Heart right ventricle (tissue), 16 donors: ENCODE results near the gene PCIF1. TPM values are rescaled to one million over a fixed set of nuclear protein-coding genes. Genes with fewer than 3 reads are reported as not detected.

Experiments
- ATAC-seq, 8 donors: fragments of 200-7000 bp; cut with Tn5 transposase; one replicate each; pipeline ENCODE4 v1.9.1; 2020; ENCODE audit warnings: mild to moderate bottlenecking in 8 of 8, moderate library complexity in 8 of 8, moderate number of reproducible peaks in 1 of 8
- DNase-seq, 2 donors: peaks; one replicate each; pipeline ENCODE4 v3.0.0-alpha.2; 2020
- H3K27ac ChIP-seq, 10 donors: fragments of 200-600 bp; sonication (generic) in 2 of 10; one replicate each; pipeline versions ENCODE4 v1.5.0 to v1.8.0; 2020 to 2022; ENCODE audit warnings: mild to moderate bottlenecking in 3 of 10
- H3K27me3 ChIP-seq, 7 donors: fragments of 200-600 bp; one replicate each; pipeline ENCODE4 v1.8.0; 2021 to 2022; ENCODE audit warnings: mild to moderate bottlenecking in 2 of 7
- H3K36me3 ChIP-seq, 9 donors: fragments of 200-600 bp; sonication (generic) in 1 of 9; one replicate each; pipeline versions ENCODE4 v1.5.0 to v1.8.0; 2020 to 2022; ENCODE audit warnings: mild to moderate bottlenecking in 2 of 9
- H3K4me1 ChIP-seq, 9 donors: fragments of 200-600 bp; sonication (generic) in 1 of 9; one replicate each; pipeline versions ENCODE4 v1.5.0 to v1.8.0; 2020 to 2022; ENCODE audit warnings: mild to moderate bottlenecking in 4 of 9
- H3K4me3 ChIP-seq, 10 donors: fragments of 200-600 bp; sonication (generic) in 2 of 10; one replicate each; pipeline versions ENCODE4 v1.5.0 to v1.8.0; 2020 to 2022; ENCODE audit warnings: mild to moderate bottlenecking in 7 of 10, moderate library complexity in 2 of 10
- H3K9me3 ChIP-seq, 11 donors: fragments of 200-600 bp in 10 of 11; sonication (generic) in 2 of 11; one replicate each; pipeline versions ENCODE4 v1.5.0 to v1.8.0; 2013 to 2022; ENCODE audit warnings: mild to moderate bottlenecking in 2 of 11, control low read depth in 1 of 11, moderate library complexity in 1 of 11
- CTCF ChIP-seq, 9 donors: fragments of 200-600 bp; sonication (generic) in 2 of 9; IDR thresholded peaks; one replicate each; pipeline versions ENCODE4 v1.5.0 to v1.8.0; 2021 to 2022; ENCODE audit warnings: antibody characterized with exemption in 9 of 9, mild to moderate bottlenecking in 5 of 9, moderate library complexity in 1 of 9
- WGBS, 2 donors: extraction: QIAGEN DNeasy Blood & Tissue Kit; methylation state at CpG; one replicate each; pipeline ENCODE4 v1.1.7; 2013; ENCODE audit warnings: inconsistent platforms in 1 of 2; 5-methylcytosine and 5-hydroxymethylcytosine counted together
- intact Hi-C, 10 donors: fragments of 100-400 bp; cut with DNase I; formaldehyde crosslinking; loops; one replicate each; pipeline versions ENCODE4 v1.11.1 to v1.14.2; 2022
- polyA plus RNA-seq, 2 donors: library from polyadenylated mRNA; stranded (reverse); fragments of 200-250 nt; gene quantifications; one replicate each; pipeline ENCODE4 v1.2.3, GENCODE V29; 2013
- total RNA-seq, 10 donors: library from RNA; stranded (reverse); fragmentation: NEBNext Ultra II Directional in 3 of 10; extraction: Animal tissue kit (Norgen Biotek cat#: 25700) in 3 of 10; gene quantifications; one replicate each; pipeline versions ENCODE4 v1.2.1 to v1.2.4, GENCODE V29; 2021 to 2023
- donor health status: Arrhythmogenic right ventricular cardiomyopathy.
- donor health status: ischemic (EF 13 %, LVEDD 7.1; RV severe dilation, severe dysfunction).
- donor health status: healthy with polysubstance abuse.
- donor health status: DM: no; HTN: yes; CAD: no.
- donor health status: DM: no; HTN: no; CAD: no.
- donor health status: ischemic (EF 25% LVEDD 6.9; RV normal size, moderate dysfunction).
- donor health status: ischemic (EF 25% LVEDD 5.7; RV mildly dilated, moderate dysfunction).
- donor health status: healthy.
- donor health status: DM: yes; HTN: yes; CAD: no.
- donor health status: Ischemic cardiomyopathy.
- donor health status: ischemic (EF 35%, LVEDD 5.7; RV mildly dilated, moderate dysfunction).
- donor health status: nonischemic (EF 11% LVEDD 7.7; RV severe dilation, severe dysfunction).
- donor health status: DM: yes; HTN: yes; CAD: no.
- donor health status: PGD.
- donor health status: ischemic (EF 29% LVEDD 5.4; RV normal size, mild dysfunction).
- donor health status: nonischemic (EF 23%, LVEDD 6.1; RV moderate dilation, normal function).

PCIF1 gene
- total and polyA plus RNA-seq, 12 donors: 20.8 to 33.1 (median 27.4) TPM

DNA sequence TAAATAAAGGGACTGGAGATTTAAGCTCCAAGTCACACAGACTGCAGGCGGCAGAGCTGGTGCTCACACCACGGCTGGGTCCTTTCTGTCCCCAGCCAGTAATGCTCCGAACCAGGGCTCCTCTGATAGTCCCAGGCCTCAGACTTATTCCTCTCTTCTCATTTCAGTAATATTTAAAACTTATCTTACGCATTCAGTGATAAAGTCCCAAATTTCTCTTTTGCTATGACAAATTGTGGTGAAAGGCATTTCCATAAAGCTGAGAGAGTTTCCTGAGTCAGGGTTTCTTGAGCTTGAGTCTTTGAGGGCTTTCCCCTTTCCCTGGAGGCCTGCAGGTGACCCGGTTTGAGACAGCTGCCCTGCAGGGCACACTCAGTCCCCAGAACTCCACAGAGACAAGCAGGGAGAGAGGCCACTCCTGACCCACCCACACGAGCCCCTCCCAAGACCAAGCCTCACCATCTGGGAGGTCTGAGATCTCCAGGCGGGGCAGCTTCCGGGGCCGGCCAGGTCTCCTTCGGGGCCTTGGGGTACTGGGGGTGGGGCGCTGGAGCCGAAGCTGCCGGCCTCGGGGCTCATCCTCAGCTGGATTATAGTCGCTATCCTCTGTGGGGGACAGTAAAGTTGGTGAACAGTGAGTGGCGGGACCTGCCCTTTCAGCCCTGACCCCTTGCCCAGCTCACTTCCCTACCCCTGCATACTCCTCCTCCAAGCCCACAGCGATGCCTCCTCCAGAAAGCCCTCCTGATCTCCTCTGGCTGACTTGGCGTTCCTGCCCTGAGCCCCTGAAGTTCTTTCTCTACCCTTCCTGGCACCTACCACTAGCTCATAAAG, 30.9 kb downstream of the PCIF1 start:
- Histone ChIP-seq H3K27me3 (no peaks in the 10 kb centered on the region), H3K4me3 (no peak overlapping the region), H3K27ac (no peak overlapping the region), H3K9me3 (no peaks in the 10 kb centered on the region), H3K36me3 (peaks cover 3 to 96% (median 70%) of the 10 kb centered on the region in 9 donors), H3K4me1 (peaks cover 0 to 21% (median 12%) of the 10 kb centered on the region in 9 donors)
- intact Hi-C loops: loop anchor here in 6 of 10 donors (5.0 to 10.0 kb wide), 6 partner anchors 71 to 161 kb away; partner anchors contain the start of genes TNNC2 (in 4 of the 6), CTSA (in 2 of the 6), NEURL2 (in 2 of the 6) and SNX21 (in 1 of the 6)
- ATAC-seq: no peak
- no peak for DNase-seq
- TF ChIP-seq CTCF (IDR thresholded peaks at IDR 0.05): no peak
- WGBS, 2 donors: 85 to 88% methylated on average over 17 to 18 of the region's 18 CpGs

GRCh38 chr20:45967551-45968080, 33.1 kb downstream of the PCIF1 start:
- Histone ChIP-seq H3K9me3 (no peaks in the 10 kb centered on the region), H3K27me3 (no peaks in the 10 kb centered on the region), H3K4me3 (no peak overlapping the region), H3K27ac (no peak overlapping the region), H3K4me1 (peaks cover 0 to 34% (median 20%) of the 10 kb centered on the region in 9 donors), H3K36me3 (peaks cover 3 to 74% (median 50%) of the 10 kb centered on the region in 9 donors)
- no peak for TF ChIP-seq CTCF (IDR thresholded peaks at IDR 0.05)
- ATAC-seq (no peak), DNase-seq (no peak)
- 95 to 96% methylated on average over 13 of the region's 13 CpGs for WGBS, 2 donors
- intact Hi-C loops: loop anchor here in 6 of 10 donors (5.0 to 10.0 kb wide), 6 partner anchors 73 to 163 kb away; partner anchors contain the start of genes TNNC2 (in 4 of the 6), CTSA (in 2 of the 6), NEURL2 (in 2 of the 6) and SNX21 (in 1 of the 6)

- no peak for TF ChIP-seq CTCF (IDR thresholded peaks at IDR 0.05)
- H3K27me3 ChIP-seq: no peaks in the 10 kb centered on the region
- peaks cover 3 to 68% (median 47%) of the 10 kb centered on the region in 9 donors for H3K36me3 ChIP-seq
- intact Hi-C loops: loop anchor here in 6 of 10 donors (5.0 to 10.0 kb wide), 6 partner anchors 73 to 163 kb away; partner anchors contain the start of genes TNNC2 (in 4 of the 6), CTSA (in 2 of the 6), NEURL2 (in 2 of the 6) and SNX21 (in 1 of the 6)
- peak overlapping the region in 1 of 10 donors; percentile 18 for H3K27ac ChIP-seq
- 94 to 95% methylated on average over 10 of the region's 10 CpGs for WGBS, 2 donors
- no peaks in the 10 kb centered on the region for H3K9me3 ChIP-seq
- no peak for ATAC-seq
- peaks cover 0 to 39% (median 22%) of the 10 kb centered on the region in 9 donors for H3K4me1 ChIP-seq
- DNase-seq: no peak
- no peak overlapping the region for H3K4me3 ChIP-seq
These were observed 33.7 kb downstream of the PCIF1 start for GRCh38 chr20:45968081-45968671.
